ENCODE data around the gene SIRT6.

Gene SIRT6

GRCh38 chr19:4216846-4217245 is 34.5 kb upstream of the SIRT6 start:
- peak; percentile 4 for DNase-seq (ENCODE audit: extremely low spot score)
- TF ChIP-seq CTBP1 (IDR thresholded peaks at IDR 0.05; ENCODE audit: borderline replicate concordance) (no peak), NFRKB (IDR thresholded peaks at IDR 0.05) (no peak), BHLHE40 (IDR thresholded peaks at IDR 0.05; ENCODE audit: borderline replicate concordance) (no peak), TARDBP (IDR thresholded peaks at IDR 0.05) (no peak), ARNT (IDR thresholded peaks at IDR 0.05) (no peak)
- ChIA-PET POLR2A (no interaction called here), CTCF (interaction anchor here (0.7 kb wide), 1 partner anchor 361 kb away, joined by 4 read pairs; no protein-coding TSS in a partner anchor)

GRCh38 chr19:4215807-4216206 is 33.4 kb upstream of the SIRT6 start:
- ChIA-PET POLR2A (no interaction called here), CTCF (no interaction called here)
- TF ChIP-seq BHLHE40 (IDR thresholded peaks at IDR 0.05; ENCODE audit: borderline replicate concordance) = no peak
- TF ChIP-seq NFRKB (IDR thresholded peaks at IDR 0.05) = no peak
- TF ChIP-seq ELF4 (IDR thresholded peaks at IDR 0.05) = no peak
- TF ChIP-seq SP1 (IDR thresholded peaks at IDR 0.05) = no peak
- no peak for TF ChIP-seq SUZ12 (IDR thresholded peaks at IDR 0.05)
- no peak for TF ChIP-seq FOXK2 (IDR thresholded peaks at IDR 0.05)
- no peak for TF ChIP-seq ZNF384 (IDR thresholded peaks at IDR 0.05)
- no peak for TF ChIP-seq LEF1 (IDR thresholded peaks at IDR 0.05; ENCODE audit: borderline replicate concordance)
- TF ChIP-seq HDGF (IDR thresholded peaks at IDR 0.05; ENCODE audit: borderline replicate concordance) = no peak
- no peak for TF ChIP-seq CTBP1 (IDR thresholded peaks at IDR 0.05; ENCODE audit: borderline replicate concordance)
- TF ChIP-seq ARNT (IDR thresholded peaks at IDR 0.05) = no peak
- TF ChIP-seq PKNOX1 (IDR thresholded peaks at IDR 0.05) = no peak
- TF ChIP-seq FOXM1 (IDR thresholded peaks at IDR 0.05; ENCODE audit: borderline replicate concordance) = no peak
- TF ChIP-seq FOXA1 (IDR thresholded peaks at IDR 0.05) = no peak
- TF ChIP-seq TARDBP (IDR thresholded peaks at IDR 0.05) = no peak
- TF ChIP-seq L3MBTL2 (conservative IDR thresholded peaks at IDR 0.05) = no peak
- peak; percentile 2 for DNase-seq (ENCODE audit: extremely low spot score)

- ChIA-PET POLR2A (no interaction called here), CTCF (no interaction called here)
- no peak for TF ChIP-seq ELF4 (IDR thresholded peaks at IDR 0.05)
- TF ChIP-seq ZNF384 (IDR thresholded peaks at IDR 0.05) = no peak
- TF ChIP-seq L3MBTL2 (conservative IDR thresholded peaks at IDR 0.05) = no peak
- no peak for TF ChIP-seq FOXA1 (IDR thresholded peaks at IDR 0.05)
- no peak for TF ChIP-seq FOXM1 (IDR thresholded peaks at IDR 0.05; ENCODE audit: borderline replicate concordance)
- TF ChIP-seq PKNOX1 (IDR thresholded peaks at IDR 0.05) = no peak
- TF ChIP-seq ARNT (IDR thresholded peaks at IDR 0.05) = no peak
- no peak for TF ChIP-seq LEF1 (IDR thresholded peaks at IDR 0.05; ENCODE audit: borderline replicate concordance)
- TF ChIP-seq FOXK2 (IDR thresholded peaks at IDR 0.05) = no peak
- no peak for TF ChIP-seq BHLHE40 (IDR thresholded peaks at IDR 0.05; ENCODE audit: borderline replicate concordance)
- TF ChIP-seq CTBP1 (IDR thresholded peaks at IDR 0.05; ENCODE audit: borderline replicate concordance) = no peak
- no peak for TF ChIP-seq HDGF (IDR thresholded peaks at IDR 0.05; ENCODE audit: borderline replicate concordance)
- TF ChIP-seq TARDBP (IDR thresholded peaks at IDR 0.05) = no peak
- no peak for TF ChIP-seq SP1 (IDR thresholded peaks at IDR 0.05)
- DNase-seq (ENCODE audit: extremely low spot score) = no peak
These were observed 30.8 kb upstream of the SIRT6 start for GRCh38 chr19:4213116-4213515.

- ChIA-PET POLR2A (no interaction called here), CTCF (no interaction called here)
- no peak for TF ChIP-seq LEF1 (IDR thresholded peaks at IDR 0.05; ENCODE audit: borderline replicate concordance)
- TF ChIP-seq SUZ12 (IDR thresholded peaks at IDR 0.05) = no peak
- no peak for TF ChIP-seq NFRKB (IDR thresholded peaks at IDR 0.05)
- no peak for TF ChIP-seq CTBP1 (IDR thresholded peaks at IDR 0.05; ENCODE audit: borderline replicate concordance)
- TF ChIP-seq FOXK2 (IDR thresholded peaks at IDR 0.05) = no peak
- no peak for TF ChIP-seq FOXA1 (IDR thresholded peaks at IDR 0.05)
- DNase-seq (ENCODE audit: extremely low spot score) = no peak
These were observed 27.9 kb upstream of the SIRT6 start for GRCh38 chr19:4210166-4210731.

- ChIA-PET POLR2A (no interaction called here), CTCF (interaction anchor here (0.7 kb wide), 1 partner anchor 25 kb away, joined by 3 read pairs; no protein-coding TSS in a partner anchor)
- no peak for DNase-seq (ENCODE audit: extremely low spot score)
- TF ChIP-seq PKNOX1 (IDR thresholded peaks at IDR 0.05) = no peak
- TF ChIP-seq CTBP1 (IDR thresholded peaks at IDR 0.05; ENCODE audit: borderline replicate concordance) = no peak
- TF ChIP-seq ELF4 (IDR thresholded peaks at IDR 0.05) = no peak
- TF ChIP-seq SUZ12 (IDR thresholded peaks at IDR 0.05) = no peak
- no peak for TF ChIP-seq LEF1 (IDR thresholded peaks at IDR 0.05; ENCODE audit: borderline replicate concordance)
- no peak for TF ChIP-seq HDGF (IDR thresholded peaks at IDR 0.05; ENCODE audit: borderline replicate concordance)
- TF ChIP-seq L3MBTL2 (conservative IDR thresholded peaks at IDR 0.05) = no peak
- TF ChIP-seq SP1 (IDR thresholded peaks at IDR 0.05) = no peak
- TF ChIP-seq FOXA1 (IDR thresholded peaks at IDR 0.05) = no peak
- no peak for TF ChIP-seq BHLHE40 (IDR thresholded peaks at IDR 0.05; ENCODE audit: borderline replicate concordance)
- no peak for TF ChIP-seq FOXM1 (IDR thresholded peaks at IDR 0.05; ENCODE audit: borderline replicate concordance)
- TF ChIP-seq ZNF384 (IDR thresholded peaks at IDR 0.05) = no peak
- no peak for TF ChIP-seq NFRKB (IDR thresholded peaks at IDR 0.05)
- no peak for TF ChIP-seq FOXK2 (IDR thresholded peaks at IDR 0.05)
- TF ChIP-seq TARDBP (IDR thresholded peaks at IDR 0.05) = no peak
- no peak for TF ChIP-seq ARNT (IDR thresholded peaks at IDR 0.05)
These were observed 26.2 kb upstream of the SIRT6 start for GRCh38 chr19:4208385-4209094.

Measured in HEK293T (cell line).